ENCODE results near the gene EPHB2. TPM values are rescaled to one million over a fixed set of nuclear protein-coding genes. Genes with fewer than 3 reads are reported as not detected.

The EPHB2 gene
- total and polyA plus RNA-seq, 12 donors = 0.15 to 5.0 (median 0.85) TPM

DNA sequence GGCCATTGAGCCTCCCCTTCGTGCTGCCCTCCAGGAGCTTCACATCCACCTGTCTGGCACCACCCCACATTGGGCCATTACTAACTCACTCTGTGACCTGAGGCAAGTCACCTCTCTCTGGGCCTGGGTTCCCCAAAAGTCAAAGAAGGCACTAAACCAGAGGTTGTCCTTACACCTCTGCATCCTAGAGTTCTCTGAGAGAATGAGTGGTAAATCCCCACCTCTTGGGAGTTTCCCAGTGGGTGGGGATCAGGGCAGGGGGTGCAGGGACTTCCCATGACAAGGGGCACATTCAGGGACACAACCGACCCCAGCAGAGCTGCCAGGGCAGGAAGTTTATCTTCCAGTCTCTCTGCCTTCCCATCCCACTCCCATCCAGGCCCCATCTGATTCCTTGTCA, 99.7 kb downstream of the EPHB2 start:
- Histone ChIP-seq H3K36me3 (no peaks in the 10 kb centered on the region), H3K27me3 (peaks cover 0 to 4% (median 0%) of the 10 kb centered on the region in 7 donors), H3K4me3 (no peak overlapping the region), H3K9me3 (no peaks in the 10 kb centered on the region), H3K27ac (no peak overlapping the region), H3K4me1 (peaks cover 0 to 18% (median 13%) of the 10 kb centered on the region in 9 donors)
- TF ChIP-seq, protein P1, sequence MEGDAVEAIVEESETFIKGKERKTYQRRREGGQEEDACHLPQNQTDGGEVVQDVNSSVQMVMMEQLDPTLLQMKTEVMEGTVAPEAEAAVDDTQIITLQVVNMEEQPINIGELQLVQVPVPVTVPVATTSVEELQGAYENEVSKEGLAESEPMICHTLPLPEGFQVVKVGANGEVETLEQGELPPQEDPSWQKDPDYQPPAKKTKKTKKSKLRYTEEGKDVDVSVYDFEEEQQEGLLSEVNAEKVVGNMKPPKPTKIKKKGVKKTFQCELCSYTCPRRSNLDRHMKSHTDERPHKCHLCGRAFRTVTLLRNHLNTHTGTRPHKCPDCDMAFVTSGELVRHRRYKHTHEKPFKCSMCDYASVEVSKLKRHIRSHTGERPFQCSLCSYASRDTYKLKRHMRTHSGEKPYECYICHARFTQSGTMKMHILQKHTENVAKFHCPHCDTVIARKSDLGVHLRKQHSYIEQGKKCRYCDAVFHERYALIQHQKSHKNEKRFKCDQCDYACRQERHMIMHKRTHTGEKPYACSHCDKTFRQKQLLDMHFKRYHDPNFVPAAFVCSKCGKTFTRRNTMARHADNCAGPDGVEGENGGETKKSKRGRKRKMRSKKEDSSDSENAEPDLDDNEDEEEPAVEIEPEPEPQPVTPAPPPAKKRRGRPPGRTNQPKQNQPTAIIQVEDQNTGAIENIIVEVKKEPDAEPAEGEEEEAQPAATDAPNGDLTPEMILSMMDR (IDR thresholded peaks at IDR 0.05) = no peak
- intact Hi-C loops (cut with DNase I) = loop anchor here in 1 of 10 donors (10.0 kb wide), 1 partner anchor 74 kb away; no protein-coding TSS in a partner anchor
- ATAC-seq (no peak), DNase-seq (no peak)
- WGBS, 2 donors = 80 to 100% methylated on average over 2 of the region's 2 CpGs

DNA sequence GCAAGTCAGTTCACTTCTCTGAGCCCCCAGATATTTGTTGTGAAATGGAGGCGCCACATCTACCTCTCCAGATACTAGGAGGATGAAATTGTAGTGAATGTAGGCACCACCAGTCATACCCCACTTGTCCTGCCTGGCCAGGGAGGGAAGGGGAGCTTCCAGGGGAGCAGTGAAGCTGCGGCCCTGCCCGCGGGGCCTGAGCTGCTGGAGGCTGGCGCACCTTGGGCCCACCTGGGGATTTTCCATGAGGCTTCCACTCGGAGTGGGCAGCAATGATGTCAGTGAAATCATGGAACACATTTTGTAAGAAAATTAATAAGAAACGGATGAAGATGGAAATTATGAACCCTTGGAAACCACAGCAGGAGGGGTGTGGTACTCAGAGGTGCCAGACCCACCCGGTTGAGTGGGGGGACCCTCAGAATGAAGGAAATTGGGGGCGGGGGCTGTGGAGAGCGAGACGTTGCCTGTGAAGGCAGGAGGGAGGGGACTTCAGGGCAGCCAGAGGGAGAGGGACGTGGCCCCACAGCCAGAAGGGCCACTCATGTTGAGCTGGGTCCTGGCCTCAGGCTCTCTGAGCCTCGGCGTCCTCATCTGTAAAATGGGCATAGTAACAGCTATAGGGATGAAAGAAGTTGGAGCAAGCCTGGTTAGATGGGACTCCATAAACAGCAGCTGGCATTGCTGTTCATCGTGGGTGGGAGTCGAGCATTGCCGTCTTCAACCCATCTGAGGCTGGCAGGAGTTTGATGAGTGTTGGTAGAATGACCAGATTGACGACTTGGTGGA, 101.6 kb downstream of the EPHB2 start:
- intact Hi-C loops (cut with DNase I) = loop anchor here in 1 of 10 donors (10.0 kb wide), 1 partner anchor 73 kb away; no protein-coding TSS in a partner anchor
- DNase-seq = no peak
- WGBS, 2 donors = 80 to 82% methylated on average over 18 of the region's 18 CpGs

DNA sequence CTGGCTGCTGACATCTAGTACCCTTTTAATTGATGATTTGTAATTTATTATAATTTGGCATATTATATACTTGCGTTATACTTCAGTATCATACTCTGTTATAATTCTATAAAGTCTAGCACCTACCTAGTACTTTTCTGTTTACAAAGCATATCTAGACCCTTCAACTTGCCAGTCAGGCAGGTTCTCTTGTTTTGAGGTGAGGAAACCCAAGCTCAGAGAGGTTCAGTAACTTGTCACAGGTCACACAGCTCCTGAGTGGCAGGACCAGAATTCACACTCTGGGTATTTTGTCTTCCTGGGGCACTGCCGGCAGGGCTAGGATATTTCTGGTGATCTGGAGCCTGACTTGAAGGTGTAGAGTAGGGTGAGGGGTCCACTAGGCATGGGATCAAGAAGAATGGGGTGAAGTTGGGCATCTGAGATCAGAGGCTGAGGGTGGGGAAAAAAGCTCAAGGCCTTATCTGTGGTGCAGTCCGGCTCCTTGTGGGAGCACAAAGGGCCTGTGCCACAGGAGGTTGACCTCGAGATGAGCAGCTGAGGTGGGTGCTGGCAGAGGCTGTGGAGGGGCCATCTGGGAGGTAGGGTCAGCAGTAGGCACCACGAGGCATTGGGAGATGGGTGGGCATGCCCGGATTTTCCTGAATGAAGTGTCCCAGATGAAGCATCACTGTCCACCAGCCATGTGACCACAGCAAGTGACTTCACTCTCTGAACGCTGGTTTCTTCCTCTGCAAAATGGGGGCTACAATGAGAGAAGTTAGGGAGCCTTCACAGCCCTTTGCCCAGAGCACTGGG, 102.6 kb downstream of the EPHB2 start:
- no peaks in the 10 kb centered on the region for H3K36me3 ChIP-seq
- no peaks in the 10 kb centered on the region for H3K9me3 ChIP-seq
- DNase-seq = no peak
- H3K27ac ChIP-seq = no peak overlapping the region
- H3K4me1 ChIP-seq = peaks cover 0 to 19% (median 13%) of the 10 kb centered on the region in 9 donors
- TF ChIP-seq, protein P1 (IDR thresholded peaks at IDR 0.05) = no peak
- H3K4me3 ChIP-seq = no peak overlapping the region
- ATAC-seq = no peak
- WGBS, 2 donors = 82 to 89% methylated on average over 7 of the region's 7 CpGs
- H3K27me3 ChIP-seq = no peaks in the 10 kb centered on the region
- intact Hi-C loops (cut with DNase I) = loop anchor here in 1 of 10 donors (10.0 kb wide), 1 partner anchor 72 kb away; no protein-coding TSS in a partner anchor

More for the DNA sequence above, 101.6 kb downstream of the EPHB2 start:
- no peak overlapping the region for H3K27ac ChIP-seq
- H3K4me1 ChIP-seq = peaks cover 0 to 23% (median 18%) of the 10 kb centered on the region in 9 donors
- H3K9me3 ChIP-seq = no peaks in the 10 kb centered on the region
- TF ChIP-seq, protein P1 (IDR thresholded peaks at IDR 0.05) = no peak
- H3K27me3 ChIP-seq = no peaks in the 10 kb centered on the region
- ATAC-seq = no peak
- no peak overlapping the region for H3K4me3 ChIP-seq
- no peaks in the 10 kb centered on the region for H3K36me3 ChIP-seq
